CD1c-positive myeloid dendritic cell (primary cell): ENCODE measurements around the gene SHOC1.
"Not testable (repeated sequence)": the region's sequence is repeated elsewhere in the genome, so short reads cannot be mapped to it uniquely, and the experiment has no call there.

Source experiments
- DNase-seq: peaks from one replicate; pipeline ENCODE4 v3.0.0-alpha.2; 2016; ENCODE audit errors: extremely low spot score

The SHOC1 gene

DNA sequence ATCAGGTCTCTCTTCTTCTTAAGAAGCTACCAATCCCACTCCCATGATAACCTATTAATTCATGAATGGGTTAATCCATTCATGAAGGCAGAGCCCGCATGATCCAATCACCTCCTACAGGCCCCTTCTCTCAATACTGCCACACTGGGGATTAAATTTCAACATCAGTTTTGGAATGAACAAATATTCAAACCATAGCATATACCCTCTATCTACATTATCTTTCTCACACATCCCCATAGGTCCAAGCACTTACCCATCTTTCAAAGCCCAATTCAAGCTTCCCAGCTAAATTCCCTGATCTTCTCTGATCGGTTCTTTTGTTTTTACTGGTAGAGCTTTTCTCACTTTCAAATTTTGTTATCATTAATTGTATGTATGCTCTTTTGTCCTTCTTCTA lies 10.5 kb upstream of the SHOC1 start:
- DNase-seq: no peak

- DNase-seq: no peak
Observed at GRCh38 chr9:111804636-111805035, 9.9 kb upstream of the SHOC1 start.

DNA sequence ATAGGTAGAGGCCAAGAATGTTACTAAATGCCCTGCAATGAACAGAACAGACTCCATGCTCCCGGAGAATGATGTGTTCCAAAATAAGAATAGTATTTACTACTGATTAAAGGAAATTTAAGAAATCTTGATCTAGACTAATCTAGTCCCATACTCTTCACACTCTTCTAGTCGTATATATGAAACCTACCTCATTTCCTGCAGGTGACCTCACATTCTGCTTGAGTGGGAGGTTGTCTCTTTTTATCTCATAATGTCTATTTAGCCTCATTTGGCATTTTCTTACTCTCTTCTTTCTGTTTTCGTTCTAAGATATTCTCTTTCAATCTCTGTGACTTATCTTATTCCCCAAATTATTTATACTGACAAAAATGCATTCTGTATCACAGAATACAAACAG lies 9.2 kb upstream of the SHOC1 start:
- no peak for DNase-seq

- DNase-seq: no peak
Observed at GRCh38 chr9:111799915-111800526, 5.3 kb upstream of the SHOC1 start.

DNA sequence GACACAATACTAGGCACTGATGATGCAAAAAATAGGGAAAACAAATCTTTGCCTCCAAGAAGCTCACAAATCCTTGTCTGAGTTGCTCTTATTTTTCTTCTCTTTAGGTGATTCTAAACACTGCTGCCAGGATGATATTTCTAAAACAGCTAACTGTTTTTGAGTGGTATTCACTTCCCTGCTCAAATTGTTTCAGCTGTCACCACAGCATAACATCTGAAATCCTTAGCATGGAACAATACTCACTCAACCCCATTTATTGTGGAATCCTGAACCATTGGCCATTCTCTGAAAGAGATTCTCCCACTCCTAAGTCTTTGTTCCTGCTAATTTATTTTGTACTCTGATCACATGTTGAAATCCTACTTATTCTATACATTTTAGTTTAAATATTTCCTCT lies 4.8 kb upstream of the SHOC1 start:
- DNase-seq: no peak

GRCh38 chr9:111798786-111799185 lies 4.0 kb upstream of the SHOC1 start:
- DNase-seq: no peak

DNA sequence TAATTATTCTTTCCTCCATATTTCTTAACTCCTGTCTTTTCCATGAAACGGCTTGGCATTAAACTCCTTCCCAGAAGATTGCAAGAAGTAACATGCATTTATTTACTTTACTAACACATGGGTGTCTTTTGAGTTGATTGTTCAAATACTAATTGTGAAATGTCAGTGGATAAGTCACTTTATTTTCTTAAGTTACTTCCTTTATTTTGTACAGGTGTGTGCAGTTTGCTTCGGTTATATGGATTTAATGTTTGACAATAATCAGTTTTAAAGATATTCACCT lies 761 bp upstream of the SHOC1 start:
- no peak for DNase-seq

GRCh38 chr9:111791821-111792220 lies 2.9 kb downstream of the SHOC1 start:
- not testable (repeated sequence) for DNase-seq

DNA sequence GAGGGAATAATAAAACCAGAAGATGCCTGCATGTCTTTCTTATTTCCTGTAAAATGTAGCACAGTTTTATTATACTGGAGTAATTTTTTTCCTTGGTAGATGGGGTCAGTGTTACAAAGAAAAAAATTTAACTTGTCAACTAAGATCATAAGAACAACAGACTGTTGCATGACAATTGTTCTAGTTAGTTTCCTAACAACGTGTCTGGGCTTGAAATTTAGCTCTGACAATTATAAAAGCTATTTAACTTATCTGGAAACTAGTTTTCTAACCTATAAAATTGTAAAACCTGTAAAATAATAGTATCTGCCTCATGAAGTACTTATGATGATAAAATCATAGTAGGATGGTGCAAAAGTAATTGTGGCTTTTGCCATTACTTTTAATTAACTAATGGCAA lies 4.9 kb downstream of the SHOC1 start:
- no peak for DNase-seq

- no peak for DNase-seq
Observed at GRCh38 chr9:111783857-111784256, 10.9 kb downstream of the SHOC1 start.

DNA sequence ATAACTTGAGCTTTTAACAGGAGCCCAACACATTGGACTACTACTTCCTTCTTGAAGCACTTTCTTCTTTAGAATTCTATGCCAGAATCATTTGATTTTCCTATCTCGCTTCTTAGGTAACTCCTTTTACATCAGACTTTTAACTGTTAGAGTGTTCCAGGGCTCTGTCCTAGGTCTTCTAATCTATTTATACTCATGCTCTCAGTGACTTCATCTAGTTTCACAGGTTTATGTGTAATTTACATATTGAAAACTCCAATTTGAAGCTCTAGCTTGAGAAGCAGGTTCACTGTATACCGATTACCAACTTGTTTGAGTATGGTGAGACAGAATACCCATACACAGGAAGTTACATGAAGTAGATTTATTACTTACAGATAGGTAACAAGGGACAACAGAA lies 11.3 kb downstream of the SHOC1 start:
- no peak for DNase-seq

DNA sequence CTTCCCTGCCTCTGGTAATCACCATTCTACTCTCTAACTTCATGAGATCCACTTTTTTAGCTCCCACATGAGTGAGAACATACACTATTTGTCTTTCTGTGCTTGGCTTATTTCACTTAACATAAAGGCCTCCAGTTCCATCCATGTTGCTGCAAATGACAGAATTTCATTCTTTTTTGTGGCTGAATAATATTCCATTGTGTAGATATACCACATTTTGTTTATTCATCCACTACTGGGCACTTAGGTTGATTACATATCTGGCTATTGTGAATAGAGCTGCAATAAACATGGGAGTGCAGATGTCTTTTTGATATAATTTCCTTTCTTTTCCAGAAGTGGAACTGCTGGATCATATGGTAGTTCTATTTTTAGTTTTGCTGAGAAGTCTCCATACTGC lies 28.7 kb downstream of the SHOC1 start:
- DNase-seq: no peak

- no peak for DNase-seq
Observed at GRCh38 chr9:111762556-111762955, 32.2 kb downstream of the SHOC1 start.

GRCh38 chr9:111759762-111760639 lies 34.7 kb downstream of the SHOC1 start:
- DNase-seq: peak; percentile 83

DNA sequence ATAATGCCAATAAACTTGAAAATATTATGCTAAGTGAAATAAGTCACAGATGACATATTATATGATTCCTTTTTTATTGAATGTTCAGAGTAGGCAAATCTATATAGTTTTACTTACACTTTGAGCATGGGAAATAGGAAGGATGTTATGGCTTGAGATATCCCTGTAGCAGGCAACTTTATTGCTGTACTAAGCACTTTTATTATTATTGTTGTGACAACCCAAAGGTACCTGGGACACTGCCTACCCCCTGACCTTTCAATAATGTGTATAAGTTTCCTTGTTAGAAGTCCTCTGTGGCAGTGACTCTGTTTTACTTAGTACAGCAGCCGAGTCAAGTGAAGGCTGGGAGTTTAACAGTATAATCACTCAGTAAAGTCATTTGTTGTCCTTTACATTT lies 39.9 kb downstream of the SHOC1 start:
- no peak for DNase-seq

GRCh38 chr9:111752455-111752854 lies 42.3 kb downstream of the SHOC1 start:
- DNase-seq: peak; percentile 20
